Lower leg skin (tissue), 4 donors: ENCODE results near the gene SCG5. TPM values are rescaled to one million over a fixed set of nuclear protein-coding genes. Genes with fewer than 3 reads are reported as not detected.

Source experiments
- DNase-seq, 2 donors: peaks; one replicate each; pipeline ENCODE4 v3.0.0-alpha.2; 2019; ENCODE audit warnings: low spot score in 2 of 2
- H3K4me3 ChIP-seq: fragments of 200-600 bp; sonication (generic); 2 replicates; pipeline ENCODE4 v1.5.1; 2017; ENCODE audit warnings: mild to moderate bottlenecking, low read depth; ENCODE audit not compliant: poor library complexity, severe bottlenecking
- POLR2A ChIP-seq, 2 donors: fragments of 450-650 bp; IDR thresholded peaks; one replicate each; pipeline ENCODE4 v1.6.1; 2016 to 2017; ENCODE audit warnings: antibody characterized with exemption in 2 of 2, mild to moderate bottlenecking in 1 of 2, moderate library complexity in 1 of 2
- WGBS, 2 donors: methylation state at CpG; one replicate each; pipeline ENCODE4 v1.1.5; 2018; 5-methylcytosine and 5-hydroxymethylcytosine counted together
- intact Hi-C: fragments of 100-400 bp; cut with DNase I; formaldehyde crosslinking; loops from one replicate; pipeline ENCODE4 v1.15.0; 2023; ENCODE audit warnings: low total_unique reads
- total RNA-seq, 4 donors: library from RNA; depleted of rRNA; stranded (reverse); fragments of >200 nt; gene quantifications; one replicate each; pipeline ENCODE4 v1.1.0, GENCODE V29; 2016
- TF ChIP-seq, protein P1 (sequence below), 3 donors: fragments of 450-650 bp; IDR thresholded peaks; one replicate each; pipeline ENCODE4 v1.5.1; 2016; ENCODE audit warnings: antibody characterized with exemption in 3 of 3, mild to moderate bottlenecking in 3 of 3, moderate library complexity in 2 of 3

SCG5 gene
- total RNA-seq, 4 donors from 2014 or later = 0.61 to 1.9 (median 1.1) TPM

DNA sequence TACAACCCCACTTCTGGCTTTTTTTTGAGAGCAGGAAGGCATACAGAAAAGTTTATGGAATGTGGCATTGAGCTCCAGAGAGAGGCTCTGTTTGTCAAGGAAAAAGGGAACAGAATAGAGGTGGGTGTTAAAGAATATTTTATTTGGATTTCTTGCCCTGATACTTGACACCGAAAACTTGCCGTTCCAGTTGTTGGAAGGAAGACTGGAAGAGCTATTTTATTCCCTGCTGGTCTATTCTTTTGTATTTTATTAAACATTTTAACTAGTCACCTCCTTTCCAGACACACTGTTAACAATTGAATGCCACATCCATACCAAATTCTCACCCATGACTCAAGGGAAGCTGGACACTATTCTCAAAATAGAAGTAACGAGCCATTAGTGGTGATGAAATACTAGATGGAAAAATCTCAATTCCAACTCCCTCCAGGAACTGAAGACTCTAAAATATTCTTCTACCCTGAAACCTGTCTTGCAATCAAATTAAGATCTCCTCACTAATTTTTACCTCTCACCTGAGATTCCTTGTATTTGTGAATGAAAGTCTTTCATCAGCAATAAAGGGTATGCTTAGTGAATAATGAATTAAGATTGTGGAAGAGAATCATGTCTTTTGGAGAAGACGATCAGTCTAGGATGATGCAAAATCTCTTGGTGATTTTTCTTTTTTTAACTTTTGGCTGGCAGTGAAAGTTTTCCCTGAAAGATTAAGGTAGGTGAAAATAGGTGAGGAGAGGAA, 104.8 kb downstream of the SCG5 start:
- intact Hi-C loops = no loop called here
- H3K4me3 ChIP-seq = no peak overlapping the region
- TF ChIP-seq, protein P1, sequence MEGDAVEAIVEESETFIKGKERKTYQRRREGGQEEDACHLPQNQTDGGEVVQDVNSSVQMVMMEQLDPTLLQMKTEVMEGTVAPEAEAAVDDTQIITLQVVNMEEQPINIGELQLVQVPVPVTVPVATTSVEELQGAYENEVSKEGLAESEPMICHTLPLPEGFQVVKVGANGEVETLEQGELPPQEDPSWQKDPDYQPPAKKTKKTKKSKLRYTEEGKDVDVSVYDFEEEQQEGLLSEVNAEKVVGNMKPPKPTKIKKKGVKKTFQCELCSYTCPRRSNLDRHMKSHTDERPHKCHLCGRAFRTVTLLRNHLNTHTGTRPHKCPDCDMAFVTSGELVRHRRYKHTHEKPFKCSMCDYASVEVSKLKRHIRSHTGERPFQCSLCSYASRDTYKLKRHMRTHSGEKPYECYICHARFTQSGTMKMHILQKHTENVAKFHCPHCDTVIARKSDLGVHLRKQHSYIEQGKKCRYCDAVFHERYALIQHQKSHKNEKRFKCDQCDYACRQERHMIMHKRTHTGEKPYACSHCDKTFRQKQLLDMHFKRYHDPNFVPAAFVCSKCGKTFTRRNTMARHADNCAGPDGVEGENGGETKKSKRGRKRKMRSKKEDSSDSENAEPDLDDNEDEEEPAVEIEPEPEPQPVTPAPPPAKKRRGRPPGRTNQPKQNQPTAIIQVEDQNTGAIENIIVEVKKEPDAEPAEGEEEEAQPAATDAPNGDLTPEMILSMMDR (IDR thresholded peaks at IDR 0.05) = no peak
- TF ChIP-seq POLR2A (IDR thresholded peaks at IDR 0.05) = no peak
- DNase-seq = no peak
- 64 to 72% methylated on average over 4 of the region's 4 CpGs for WGBS, 2 donors

Other genes with a start within 250 kb of the SCG5 start
- gene GOLGA8K, start 238.4 kb upstream of the SCG5 start, total RNA-seq = under 1 TPM in 1 of 4 donors, not detected in 3; 0.54 TPM
- not detected for gene GOLGA8O, start 186.1 kb upstream of the SCG5 start, total RNA-seq
- 10 to 100 TPM in 1 of 4 donors, 1 to 10 TPM in 3; 4.4 to 17.4 (median 5.8) TPM for gene GOLGA8N, start 48.3 kb upstream of the SCG5 start, total RNA-seq
- 1 to 10 TPM; 3.5 to 8.1 (median 4.7) TPM for gene ARHGAP11A, start 26.2 kb upstream of the SCG5 start, total RNA-seq
- 1 to 10 TPM; 1.2 to 5.5 (median 2.4) TPM for gene GREM1, start 76.3 kb downstream of the SCG5 start, total RNA-seq